ENCODE results near the gene ZP4. TPM values are rescaled to one million over a fixed set of nuclear protein-coding genes. Genes with fewer than 3 reads are reported as not detected.

The ZP4 gene
- total and polyA plus RNA-seq, 2 donors from 2014 or later = not detected

GRCh38 chr1:237841485-237841884, 49.2 kb downstream of the ZP4 start:
- Histone ChIP-seq H3K27ac (ENCODE audit: low read depth in 2 of 2, low read length in 2 of 2) (no peak overlapping the region), H3K36me3 (ENCODE audit: control insufficient read depth in 2 of 3, insufficient read depth in 3 of 3, low read length in 3 of 3) (no peaks in the 10 kb centered on the region), H3K4me3 (ENCODE audit: low read length in 3 of 3) (no peak overlapping the region), H3K9ac (ENCODE audit: low read length in 3 of 3) (no peak overlapping the region), H3K4me1 (ENCODE audit: control insufficient read depth in 2 of 3, insufficient read depth in 2 of 3, low read depth in 1 of 3, low read length in 3 of 3) (no peaks in the 10 kb centered on the region), H3K9me3 (ENCODE audit: control insufficient read depth in 2 of 3, insufficient read depth in 1 of 3, low read length in 3 of 3) (no peaks in the 10 kb centered on the region), H3K27me3 (ENCODE audit: control insufficient read depth, insufficient read depth, low read length) (no peaks in the 10 kb centered on the region)
- intact Hi-C loops (cut with DNase I) = no loop called here
- FAIRE-seq (no peak), DNase-seq (no peak)
- TF ChIP-seq CTCF (IDR thresholded peaks at IDR 0.05; ENCODE audit: borderline replicate concordance, extremely low read depth, insufficient read depth) = no peak

- no peak overlapping the region for H3K9ac ChIP-seq (ENCODE audit: low read length in 3 of 3)
- H3K4me1 ChIP-seq (ENCODE audit: control insufficient read depth in 2 of 3, insufficient read depth in 2 of 3, low read depth in 1 of 3, low read length in 3 of 3) = no peaks in the 10 kb centered on the region
- no peak overlapping the region for H3K4me3 ChIP-seq (ENCODE audit: low read length in 3 of 3)
- no peaks in the 10 kb centered on the region for H3K36me3 ChIP-seq (ENCODE audit: control insufficient read depth in 2 of 3, insufficient read depth in 3 of 3, low read length in 3 of 3)
- H3K27me3 ChIP-seq (ENCODE audit: control insufficient read depth, insufficient read depth, low read length) = no peaks in the 10 kb centered on the region
- no peaks in the 10 kb centered on the region for H3K9me3 ChIP-seq (ENCODE audit: control insufficient read depth in 2 of 3, insufficient read depth in 1 of 3, low read length in 3 of 3)
- FAIRE-seq (no peak), DNase-seq (no peak)
- intact Hi-C loops (cut with DNase I) = no loop called here
- TF ChIP-seq CTCF (IDR thresholded peaks at IDR 0.05; ENCODE audit: borderline replicate concordance, extremely low read depth, insufficient read depth) = no peak
- H3K27ac ChIP-seq (ENCODE audit: low read depth in 2 of 2, low read length in 2 of 2) = no peak overlapping the region
These were observed 51.7 kb downstream of the ZP4 start for GRCh38 chr1:237838904-237839534.

GRCh38 chr1:237838320-237838719, 52.4 kb downstream of the ZP4 start:
- no peaks in the 10 kb centered on the region for H3K36me3 ChIP-seq (ENCODE audit: control insufficient read depth in 2 of 3, insufficient read depth in 3 of 3, low read length in 3 of 3)
- no peak overlapping the region for H3K9ac ChIP-seq (ENCODE audit: low read length in 3 of 3)
- no peak for DNase-seq
- FAIRE-seq = no peak
- no peaks in the 10 kb centered on the region for H3K9me3 ChIP-seq (ENCODE audit: control insufficient read depth in 2 of 3, insufficient read depth in 1 of 3, low read length in 3 of 3)
- no peaks in the 10 kb centered on the region for H3K4me1 ChIP-seq (ENCODE audit: control insufficient read depth in 2 of 3, insufficient read depth in 2 of 3, low read depth in 1 of 3, low read length in 3 of 3)
- no peaks in the 10 kb centered on the region for H3K27me3 ChIP-seq (ENCODE audit: control insufficient read depth, insufficient read depth, low read length)
- no peak overlapping the region for H3K27ac ChIP-seq (ENCODE audit: low read depth in 2 of 2, low read length in 2 of 2)
- no peak for TF ChIP-seq CTCF (IDR thresholded peaks at IDR 0.05; ENCODE audit: borderline replicate concordance, extremely low read depth, insufficient read depth)
- H3K4me3 ChIP-seq (ENCODE audit: low read length in 3 of 3) = no peak overlapping the region
- intact Hi-C loops (cut with DNase I) = no loop called here

GRCh38 chr1:237834461-237834860, 56.3 kb downstream of the ZP4 start:
- FAIRE-seq (no peak), DNase-seq (peak in 2 of 5 donors; percentile 21 to 40)
- intact Hi-C loops (cut with DNase I) = no loop called here
- no peak overlapping the region for H3K27ac ChIP-seq (ENCODE audit: low read depth in 2 of 2, low read length in 2 of 2)
- no peak overlapping the region for H3K4me3 ChIP-seq (ENCODE audit: low read length in 3 of 3)
- no peaks in the 10 kb centered on the region for H3K36me3 ChIP-seq (ENCODE audit: control insufficient read depth in 2 of 3, insufficient read depth in 3 of 3, low read length in 3 of 3)
- H3K4me1 ChIP-seq (ENCODE audit: control insufficient read depth in 2 of 3, insufficient read depth in 2 of 3, low read depth in 1 of 3, low read length in 3 of 3) = no peaks in the 10 kb centered on the region
- no peak for TF ChIP-seq CTCF (IDR thresholded peaks at IDR 0.05; ENCODE audit: borderline replicate concordance, extremely low read depth, insufficient read depth)
- H3K27me3 ChIP-seq (ENCODE audit: control insufficient read depth, insufficient read depth, low read length) = no peaks in the 10 kb centered on the region
- no peaks in the 10 kb centered on the region for H3K9me3 ChIP-seq (ENCODE audit: control insufficient read depth in 2 of 3, insufficient read depth in 1 of 3, low read length in 3 of 3)
- H3K9ac ChIP-seq (ENCODE audit: low read length in 3 of 3) = no peak overlapping the region
